ACC112 (cell line): ENCODE results near the gene GPATCH8.
A peak's percentile ranks its signal among the peaks of the same experiment; 100 is the strongest.

Experiments used
- H2AFZ ChIP-seq: fragments of 200-600 bp; sonication (generic); one replicate; pipeline ENCODE4 v1.6.0; 2017; ENCODE audit warnings: antibody characterized with exemption, low read length; ENCODE audit not compliant: unreplicated experiment
- H3K27ac ChIP-seq: fragments of 200-600 bp; sonication (generic); 2 replicates; pipeline ENCODE4 v1.5.1; 2014; ENCODE audit warnings: low read depth, mild to moderate bottlenecking, antibody characterized with exemption, low read length, moderate library complexity
- H3K27me3 ChIP-seq: fragments of 200-600 bp; sonication (generic); 2 replicates; pipeline ENCODE4 v1.6.1; 2014; ENCODE audit warnings: mild to moderate bottlenecking, antibody characterized with exemption, low read length, moderate library complexity, mixed read lengths; ENCODE audit not compliant: insufficient read depth
- H3K36me3 ChIP-seq: fragments of 200-600 bp; sonication (generic); 2 replicates; pipeline ENCODE4 v1.6.1; 2016; ENCODE audit warnings: mild to moderate bottlenecking, antibody characterized with exemption, low read length, moderate library complexity, mixed read lengths; ENCODE audit not compliant: insufficient read depth
- H3K4me1 ChIP-seq: fragments of 200-600 bp; sonication (generic); one replicate; pipeline ENCODE4 v1.6.1; 2016; ENCODE audit warnings: low read length, mixed read lengths; ENCODE audit not compliant: insufficient read depth, unreplicated experiment, control insufficient read depth
- H3K4me3 ChIP-seq: fragments of 200-600 bp; sonication (generic); 2 replicates; pipeline ENCODE4 v1.5.1; 2014; ENCODE audit warnings: mild to moderate bottlenecking, low read depth, low read length
- H3K79me2 ChIP-seq: fragments of 200-600 bp; sonication (generic); one replicate; pipeline ENCODE4 v1.6.0; 2016; ENCODE audit warnings: low read length; ENCODE audit not compliant: control insufficient read depth, unreplicated experiment, insufficient read depth

Gene GPATCH8

DNA sequence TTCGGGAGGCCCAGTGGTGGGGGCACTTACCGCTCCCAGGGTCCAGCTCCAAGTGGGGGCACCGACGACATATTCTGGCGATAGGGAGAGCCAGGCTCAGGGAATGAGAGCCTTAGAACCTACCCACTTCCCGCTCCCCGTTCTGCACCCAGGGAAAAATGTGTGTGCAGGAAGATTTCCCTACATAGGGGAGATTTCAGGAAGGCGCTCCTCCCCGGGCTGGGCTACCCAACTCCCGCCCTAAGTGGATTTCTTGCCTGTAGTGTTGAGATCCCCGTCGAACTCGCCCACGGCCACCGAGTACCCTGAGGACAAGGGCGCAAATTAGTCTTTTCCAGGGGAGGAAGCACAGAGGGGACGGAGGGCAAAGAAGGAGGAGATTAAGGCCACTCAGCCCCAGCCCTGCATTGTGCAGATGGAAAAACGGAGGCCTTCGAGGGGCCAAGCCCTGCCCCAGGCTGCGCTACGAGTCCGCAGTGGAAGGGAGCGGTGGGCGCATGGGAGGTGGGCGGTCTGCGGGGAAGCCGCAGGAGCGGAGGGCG lies 118.9 kb downstream of the GPATCH8 start:
- H3K79me2 ChIP-seq = no peaks in the 10 kb centered on the region
- H3K4me1 ChIP-seq = no peaks in the 10 kb centered on the region
- H3K27ac ChIP-seq = no peak overlapping the region
- H3K27me3 ChIP-seq = peaks cover 38% of the 10 kb centered on the region
- peak overlapping the region; percentile 74 for H3K4me3 ChIP-seq
- H3K36me3 ChIP-seq = no peaks in the 10 kb centered on the region
- peak overlapping the region; percentile 19 for H2AFZ ChIP-seq

DNA sequence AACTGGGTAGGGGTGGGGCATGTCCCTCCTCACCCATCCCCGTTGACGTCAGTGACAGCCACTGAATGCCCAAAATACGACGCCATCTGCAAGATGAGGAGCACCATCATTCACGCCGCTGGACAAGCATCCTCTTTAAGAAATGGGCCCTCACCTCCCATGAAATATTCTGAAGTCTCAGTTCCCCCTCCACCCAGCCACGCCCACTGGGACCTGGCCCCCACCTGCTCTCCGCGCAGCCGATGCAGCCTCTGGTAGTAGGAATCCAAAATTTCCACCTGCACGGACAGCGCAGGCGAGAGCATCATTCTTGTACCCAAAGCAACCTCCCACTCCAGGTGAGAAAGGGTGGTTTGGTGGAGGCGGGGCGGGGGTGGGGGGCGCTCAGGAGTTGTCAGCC lies 119.3 kb downstream of the GPATCH8 start:
- peaks cover 38% of the 10 kb centered on the region for H3K27me3 ChIP-seq
- no peaks in the 10 kb centered on the region for H3K79me2 ChIP-seq
- no peak overlapping the region for H2AFZ ChIP-seq
- no peaks in the 10 kb centered on the region for H3K36me3 ChIP-seq
- no peaks in the 10 kb centered on the region for H3K4me1 ChIP-seq
- H3K27ac ChIP-seq = no peak overlapping the region
- H3K4me3 ChIP-seq = no peak overlapping the region

DNA sequence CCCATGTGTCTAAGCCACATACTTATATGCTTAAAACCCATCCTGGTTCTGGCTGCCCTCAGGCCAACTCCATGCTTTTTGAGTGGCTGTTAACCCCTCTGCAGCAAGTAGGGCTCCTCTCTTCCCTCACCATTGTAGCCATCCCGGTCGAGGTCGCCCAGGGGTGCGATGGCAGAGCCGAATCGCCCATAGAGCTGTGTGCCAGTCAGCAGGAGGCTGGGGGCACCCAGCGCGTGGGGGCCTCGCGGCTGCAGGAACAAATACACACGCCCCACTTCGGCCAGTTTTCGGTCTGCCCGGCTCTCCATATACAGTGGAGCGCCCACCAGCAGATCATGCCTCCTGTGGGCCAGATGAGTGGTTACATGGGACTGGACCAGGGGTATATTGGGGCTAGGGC lies 119.8 kb downstream of the GPATCH8 start:
- Histone ChIP-seq H3K4me3 (no peak overlapping the region), H3K79me2 (no peaks in the 10 kb centered on the region), H3K27ac (no peak overlapping the region), H3K36me3 (no peaks in the 10 kb centered on the region), H3K4me1 (no peaks in the 10 kb centered on the region), H2AFZ (no peak overlapping the region), H3K27me3 (peaks cover 38% of the 10 kb centered on the region)

DNA sequence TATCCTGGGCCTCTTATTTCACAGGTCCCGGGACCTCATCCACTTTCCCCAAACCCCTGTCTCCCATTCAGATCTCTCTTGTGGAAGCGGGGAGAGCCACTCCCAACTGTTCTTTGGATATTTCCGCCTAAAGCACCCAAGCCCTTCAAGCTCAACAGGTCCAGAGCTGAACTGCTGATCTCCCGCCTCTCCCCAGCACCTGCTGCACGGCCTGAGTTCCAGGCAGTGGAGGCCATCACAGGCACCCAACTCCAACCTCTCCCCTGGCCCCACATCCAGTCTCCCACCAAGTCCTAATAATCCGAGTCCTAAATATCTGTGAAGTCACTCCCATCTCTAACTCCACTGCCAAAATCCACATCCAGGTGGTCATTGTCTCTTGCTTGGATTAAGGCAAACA lies 120.3 kb downstream of the GPATCH8 start:
- no peak overlapping the region for H2AFZ ChIP-seq

DNA sequence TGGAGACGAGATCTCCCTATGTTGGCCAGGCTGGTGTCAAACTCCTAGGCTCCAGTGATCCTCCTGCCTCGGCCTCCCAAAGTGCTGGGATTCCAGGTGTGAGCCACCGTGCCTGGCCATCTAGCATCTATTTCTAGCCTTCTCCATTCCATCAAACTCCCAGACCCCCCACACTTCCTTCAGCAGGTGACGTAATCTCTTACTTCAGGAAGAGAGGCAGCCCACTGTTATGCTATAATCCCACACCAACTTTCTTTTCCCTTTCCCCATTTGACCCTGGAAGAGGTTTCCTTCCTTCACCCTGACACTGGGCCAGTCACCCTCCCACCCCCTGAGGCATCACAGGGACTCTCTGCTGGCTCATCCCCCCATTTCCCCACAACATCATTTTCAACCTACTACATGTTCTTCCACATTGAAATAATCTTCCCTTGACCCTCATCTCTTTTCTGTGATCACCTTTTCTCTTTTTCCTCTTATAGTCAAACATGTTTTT lies 121.3 kb downstream of the GPATCH8 start:
- Histone ChIP-seq H3K4me1 (no peaks in the 10 kb centered on the region), H3K27me3 (peaks cover 38% of the 10 kb centered on the region), H3K36me3 (no peaks in the 10 kb centered on the region), H2AFZ (no peak overlapping the region), H3K27ac (no peak overlapping the region), H3K4me3 (no peak overlapping the region), H3K79me2 (no peaks in the 10 kb centered on the region)

More for the DNA sequence above, 120.3 kb downstream of the GPATCH8 start:
- Histone ChIP-seq H3K4me1 (no peaks in the 10 kb centered on the region), H3K79me2 (no peaks in the 10 kb centered on the region), H3K36me3 (no peaks in the 10 kb centered on the region), H3K27ac (no peak overlapping the region), H3K27me3 (peaks cover 38% of the 10 kb centered on the region), H3K4me3 (no peak overlapping the region)

DNA sequence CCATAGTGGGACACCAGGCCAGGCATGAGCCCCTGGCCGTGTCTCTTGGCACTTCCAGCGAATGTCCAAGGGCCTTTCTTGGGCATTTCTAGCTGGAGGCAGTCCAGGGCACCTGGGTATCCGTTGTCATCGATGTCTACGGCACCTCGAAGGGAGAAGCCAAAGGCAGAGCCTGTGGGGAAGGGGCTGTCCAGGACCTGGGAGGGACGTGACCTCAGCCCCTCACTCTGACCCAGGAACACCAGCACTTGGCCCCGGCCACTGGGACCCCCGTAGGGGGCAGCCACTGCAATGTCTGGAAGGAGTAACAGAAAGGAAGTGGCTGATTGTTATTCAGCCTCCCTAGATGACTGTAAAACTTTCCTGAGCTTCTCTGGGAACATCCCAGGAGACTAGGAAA lies 122.4 kb downstream of the GPATCH8 start:
- Histone ChIP-seq H3K27ac (no peak overlapping the region), H3K79me2 (no peaks in the 10 kb centered on the region), H3K36me3 (no peaks in the 10 kb centered on the region), H3K4me1 (no peaks in the 10 kb centered on the region), H3K27me3 (peaks cover 27% of the 10 kb centered on the region), H3K4me3 (no peak overlapping the region), H2AFZ (no peak overlapping the region)

DNA sequence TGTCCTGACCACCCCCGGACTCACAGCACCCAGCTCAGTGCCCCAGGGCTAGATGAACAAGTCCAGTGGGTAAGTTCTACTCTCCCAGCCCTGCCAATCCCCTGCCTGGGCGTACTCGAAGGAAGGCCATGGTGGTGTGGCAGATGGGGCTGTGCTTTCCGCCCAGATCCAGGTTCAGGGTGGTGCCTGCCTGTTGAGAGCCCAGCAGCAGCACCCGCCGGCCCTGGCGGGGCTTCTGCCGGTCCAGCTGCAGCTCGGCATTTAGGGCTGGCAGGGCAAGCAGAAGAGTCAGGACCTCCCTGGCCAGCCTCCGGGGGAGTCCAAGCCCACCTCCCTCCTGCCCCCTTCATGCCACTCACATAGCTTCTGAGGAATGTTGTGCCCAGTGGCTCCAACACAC lies 123.3 kb downstream of the GPATCH8 start:
- H2AFZ ChIP-seq = no peak overlapping the region
- no peak overlapping the region for H3K27ac ChIP-seq
- H3K36me3 ChIP-seq = no peaks in the 10 kb centered on the region
- no peaks in the 10 kb centered on the region for H3K4me1 ChIP-seq
- H3K27me3 ChIP-seq = peaks cover 24% of the 10 kb centered on the region
- no peak overlapping the region for H3K4me3 ChIP-seq
- no peaks in the 10 kb centered on the region for H3K79me2 ChIP-seq

DNA sequence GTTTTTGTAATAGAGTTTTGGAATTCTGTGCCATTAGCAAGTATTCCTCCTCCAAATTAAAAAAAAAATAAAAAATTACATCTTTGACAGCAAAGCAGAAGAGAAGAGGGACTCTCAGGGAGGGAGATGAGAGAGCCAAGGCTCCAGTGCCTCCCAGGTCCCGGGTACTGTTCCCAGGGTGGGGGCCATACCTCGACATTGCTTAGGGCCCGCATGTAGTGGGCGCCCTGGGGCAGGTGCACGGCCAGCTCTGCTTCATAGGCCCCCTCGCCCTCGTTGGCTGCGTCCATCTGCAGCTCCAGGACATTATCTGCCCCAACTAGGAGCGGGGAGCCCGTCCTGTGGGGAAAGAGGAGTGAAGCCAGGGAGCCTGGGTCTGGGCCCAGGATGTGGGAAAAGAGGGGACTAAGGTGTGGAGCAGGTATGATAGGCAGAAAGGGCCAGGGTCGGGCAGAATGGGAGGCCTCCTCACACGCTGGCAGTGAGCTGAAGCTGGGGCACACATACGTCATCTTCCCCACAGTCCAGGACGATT lies 125.0 kb downstream of the GPATCH8 start:
- Histone ChIP-seq H3K79me2 (no peaks in the 10 kb centered on the region), H3K27ac (no peak overlapping the region), H3K27me3 (peaks cover 8% of the 10 kb centered on the region; the same call in 1 of the 2 replicates), H2AFZ (no peak overlapping the region), H3K36me3 (no peaks in the 10 kb centered on the region), H3K4me1 (no peaks in the 10 kb centered on the region), H3K4me3 (no peak overlapping the region)

DNA sequence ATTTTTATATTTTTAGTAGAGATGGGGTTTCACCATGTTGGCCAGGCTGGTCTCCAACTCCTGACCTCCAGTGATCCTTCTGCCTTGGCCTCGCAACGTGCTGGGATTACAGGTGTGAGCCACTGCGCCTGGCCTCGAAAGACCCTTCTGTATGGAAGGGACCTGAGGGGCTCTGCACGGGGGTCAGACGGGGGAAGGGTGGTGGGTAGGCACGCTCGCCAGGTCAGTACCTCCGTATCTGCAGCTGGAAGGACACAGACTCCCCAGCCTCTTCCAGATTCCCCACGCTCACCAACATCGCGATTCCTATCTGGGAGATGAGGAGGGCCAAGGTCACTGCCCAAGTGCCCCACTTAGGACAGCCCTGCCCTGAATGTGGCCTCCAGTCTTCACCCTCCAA lies 126.4 kb downstream of the GPATCH8 start:
- Histone ChIP-seq H3K36me3 (no peaks in the 10 kb centered on the region), H3K27me3 (no peaks in the 10 kb centered on the region), H3K79me2 (no peaks in the 10 kb centered on the region), H3K4me1 (no peaks in the 10 kb centered on the region), H3K27ac (no peak overlapping the region), H2AFZ (no peak overlapping the region), H3K4me3 (no peak overlapping the region)

DNA sequence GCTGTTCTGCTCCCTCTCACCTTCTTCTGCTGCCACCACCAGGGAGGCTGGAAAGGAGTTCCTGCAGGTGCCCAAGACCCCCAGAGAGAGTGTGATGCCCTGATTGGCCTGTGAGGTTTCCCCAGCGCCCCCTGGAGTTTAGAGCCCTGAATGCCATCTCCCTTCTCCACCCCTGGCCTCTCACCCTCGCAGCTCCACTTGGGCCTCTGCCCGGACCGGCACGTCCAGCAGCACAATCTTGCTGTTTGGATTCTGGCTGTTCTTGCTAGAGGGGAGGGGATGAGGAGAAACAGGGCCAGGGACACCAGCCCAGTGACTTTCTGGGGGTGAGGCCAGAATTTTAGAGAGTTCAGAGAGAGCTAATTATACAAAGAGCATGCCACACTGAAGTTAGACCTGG lies 127.1 kb downstream of the GPATCH8 start:
- H3K27me3 ChIP-seq = no peaks in the 10 kb centered on the region

DNA sequence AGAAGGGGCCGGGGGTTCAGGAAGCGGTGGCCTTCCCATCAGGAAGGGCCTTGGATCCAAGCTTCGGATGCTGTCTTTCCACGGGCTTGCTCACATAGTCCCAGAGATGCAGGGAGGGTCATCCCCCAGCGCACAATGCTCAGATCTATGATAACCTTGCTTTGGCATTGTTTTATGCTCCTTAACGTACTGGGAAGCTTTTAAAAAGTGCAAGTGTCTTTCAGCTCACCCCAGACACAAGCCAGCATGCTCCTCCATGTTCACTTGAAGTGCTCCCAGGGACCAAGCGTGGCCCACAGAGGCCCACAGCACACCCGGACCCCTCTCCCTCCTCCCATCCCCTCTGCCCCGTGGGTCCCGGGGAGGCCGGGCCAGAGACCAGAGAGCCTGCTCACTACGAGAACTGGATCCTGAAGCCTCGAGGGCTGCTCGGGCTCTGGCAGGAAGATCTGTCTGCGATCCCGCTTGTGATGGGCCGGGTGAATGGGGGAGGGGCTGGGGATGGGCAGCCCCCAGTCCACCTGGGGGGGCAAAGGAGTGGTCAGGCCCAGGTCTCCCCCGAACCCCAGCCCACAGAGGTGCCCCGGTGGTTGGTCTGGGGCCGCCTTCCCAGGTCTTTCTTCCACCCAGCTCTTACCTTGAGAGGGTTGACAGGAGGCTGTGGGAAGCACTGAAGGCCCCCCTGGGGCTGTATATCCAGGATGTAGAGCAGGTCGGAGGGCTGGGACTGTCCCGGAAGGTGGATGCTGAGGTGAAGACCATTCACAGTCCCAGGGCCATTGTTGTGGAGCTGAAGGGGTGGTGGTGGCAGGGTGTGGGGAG lies 127.8 kb downstream of the GPATCH8 start:
- Histone ChIP-seq H3K27ac (no peak overlapping the region), H3K36me3 (no peaks in the 10 kb centered on the region), H3K4me3 (no peak overlapping the region), H2AFZ (no peak overlapping the region), H3K79me2 (no peaks in the 10 kb centered on the region), H3K4me1 (no peaks in the 10 kb centered on the region), H3K27me3 (peaks cover 3% of the 10 kb centered on the region; the same call in 1 of the 2 replicates)

More for the DNA sequence above, 127.1 kb downstream of the GPATCH8 start:
- Histone ChIP-seq H3K79me2 (no peaks in the 10 kb centered on the region), H2AFZ (no peak overlapping the region), H3K4me3 (no peak overlapping the region), H3K4me1 (no peaks in the 10 kb centered on the region), H3K27ac (no peak overlapping the region), H3K36me3 (no peaks in the 10 kb centered on the region)
